DMS53 (cell line): ENCODE results near the gene BPIFA1.

Source experiments
- DNase-seq: peaks from one replicate; lab custom pipeline; 2025; lab: John Stamatoyannopoulos, UW

Gene BPIFA1

DNA sequence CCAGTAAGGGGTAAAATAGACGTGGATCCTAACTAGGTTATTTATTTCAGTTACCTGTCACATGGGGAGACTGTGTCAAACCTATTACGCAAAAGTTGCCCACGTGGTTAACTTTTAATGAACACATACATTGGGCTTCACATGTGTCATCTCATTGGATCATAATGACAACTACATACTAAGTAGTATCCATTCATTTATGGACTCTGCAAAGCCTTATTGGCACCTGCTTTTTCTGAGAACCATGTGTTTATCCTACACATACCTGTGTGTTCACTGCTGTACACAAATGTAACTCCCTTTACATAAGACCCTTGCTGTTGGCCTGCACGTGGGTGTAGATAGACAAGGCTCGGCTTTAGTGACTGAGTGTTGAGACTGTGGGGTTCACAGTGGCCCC is 5.1 kb downstream of the BPIFA1 start:
- DNase-seq, result no peak

DNA sequence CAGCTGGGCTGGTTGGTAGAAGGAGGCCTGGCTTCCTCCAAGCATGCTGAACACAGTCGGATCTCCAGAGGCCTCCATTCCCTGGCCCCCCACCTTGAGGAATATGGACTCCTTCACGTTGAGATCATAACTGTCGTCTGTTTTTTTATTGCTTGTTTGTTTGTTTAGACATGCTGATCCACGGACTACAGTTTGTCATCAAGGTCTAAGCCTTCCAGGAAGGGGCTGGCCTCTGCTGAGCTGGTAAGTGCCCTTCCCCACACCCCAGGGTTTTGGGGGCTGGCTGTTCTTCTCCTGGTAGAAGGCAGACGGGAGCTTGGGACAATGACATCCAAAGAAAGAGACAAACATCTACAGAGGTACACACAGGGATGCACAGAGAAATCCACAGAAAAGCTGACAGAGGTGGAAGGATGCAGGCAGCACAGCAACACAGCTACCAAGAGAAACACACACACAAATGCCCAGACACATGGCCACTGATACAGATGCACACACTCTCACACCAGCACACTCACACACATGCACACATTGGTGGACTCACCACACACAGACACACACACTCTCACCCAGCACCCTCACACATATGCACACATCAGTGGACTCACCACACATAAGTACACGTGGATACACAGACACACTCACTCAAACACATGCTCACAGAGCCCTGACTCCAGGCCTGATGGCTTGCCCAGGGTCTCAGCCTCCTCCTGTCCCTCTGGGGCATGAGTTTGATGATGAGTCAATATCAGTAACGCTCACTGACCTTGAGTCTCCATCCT is 6.7 kb downstream of the BPIFA1 start:
- no peak for DNase-seq

DNA sequence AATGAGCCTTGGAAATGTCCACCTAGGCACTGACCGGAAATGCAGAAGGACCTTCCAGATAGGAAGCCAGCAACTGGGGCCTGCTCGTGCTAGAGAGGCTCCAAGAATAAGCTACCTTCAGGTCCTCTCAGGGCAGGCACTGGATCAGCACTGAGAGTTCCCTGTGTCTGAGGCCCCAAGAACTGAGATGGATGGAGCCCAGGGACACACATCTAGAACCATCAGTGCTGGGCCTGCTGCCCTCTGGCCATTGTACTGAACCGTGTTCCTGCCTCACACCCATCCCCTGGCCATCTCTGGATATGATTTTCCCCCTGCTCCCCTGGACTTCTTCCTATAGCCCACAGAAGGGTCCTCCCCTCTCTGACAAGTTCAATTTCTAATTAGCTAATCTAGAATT is 10.3 kb downstream of the BPIFA1 start:
- DNase-seq, result no peak

DNA sequence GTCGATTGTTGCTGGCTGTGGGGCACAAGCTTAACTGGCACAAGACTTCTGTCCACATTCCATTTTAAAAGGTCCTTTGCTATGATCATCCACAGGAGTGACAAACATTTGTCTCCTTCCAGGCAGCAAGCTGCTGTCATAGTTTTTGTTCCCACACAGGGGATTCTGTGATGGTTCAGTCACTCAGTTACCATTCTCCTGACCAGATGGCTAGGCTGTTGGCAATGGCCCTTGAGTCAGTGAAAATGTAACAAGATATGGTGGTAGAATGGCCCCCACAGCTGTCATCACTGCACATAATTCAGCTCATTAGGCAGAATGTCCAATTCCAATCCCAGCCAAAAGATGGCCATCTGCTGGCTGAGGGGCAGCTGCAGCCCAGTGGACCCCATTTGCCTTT is 13.7 kb downstream of the BPIFA1 start:
- DNase-seq, result no peak

DNA sequence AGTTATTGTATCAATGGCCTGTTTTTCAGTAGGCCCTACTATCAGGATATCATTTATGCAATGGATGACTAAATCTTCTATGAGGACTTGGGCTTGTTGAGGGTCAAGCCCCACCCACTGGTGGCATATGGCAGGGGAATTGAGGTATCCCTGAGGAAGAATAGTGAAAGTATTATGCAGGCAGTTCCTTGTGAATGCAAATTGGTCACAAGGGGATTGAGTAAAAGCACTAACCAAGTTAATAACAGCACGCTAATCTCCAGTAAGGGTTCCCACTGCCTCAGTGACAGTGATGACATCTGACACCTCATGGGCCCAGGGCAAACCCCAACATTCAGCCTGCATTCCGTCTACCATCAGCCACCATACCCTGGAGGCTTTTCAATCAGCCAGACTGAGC is 14.9 kb downstream of the BPIFA1 start:
- no peak for DNase-seq

DNA sequence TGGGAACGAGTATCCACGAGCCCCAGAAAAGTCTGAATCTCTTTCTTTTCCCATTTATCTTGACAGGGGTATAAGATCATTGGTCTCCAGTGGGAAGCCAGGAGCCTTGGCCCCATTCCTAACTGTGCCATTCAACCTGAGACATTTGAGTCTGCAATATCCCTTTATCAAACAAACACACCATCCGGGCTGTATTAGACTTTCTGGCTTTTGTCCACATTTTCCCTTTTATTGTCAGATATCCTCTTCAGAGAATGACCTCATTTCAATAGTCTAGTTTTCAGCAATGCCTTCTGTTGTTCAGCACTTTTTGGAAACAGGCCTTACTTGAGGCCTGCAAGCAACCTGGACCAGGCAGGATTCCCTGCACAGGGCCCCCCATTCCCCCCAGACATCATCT is 15.7 kb downstream of the BPIFA1 start:
- DNase-seq, result no peak

DNA sequence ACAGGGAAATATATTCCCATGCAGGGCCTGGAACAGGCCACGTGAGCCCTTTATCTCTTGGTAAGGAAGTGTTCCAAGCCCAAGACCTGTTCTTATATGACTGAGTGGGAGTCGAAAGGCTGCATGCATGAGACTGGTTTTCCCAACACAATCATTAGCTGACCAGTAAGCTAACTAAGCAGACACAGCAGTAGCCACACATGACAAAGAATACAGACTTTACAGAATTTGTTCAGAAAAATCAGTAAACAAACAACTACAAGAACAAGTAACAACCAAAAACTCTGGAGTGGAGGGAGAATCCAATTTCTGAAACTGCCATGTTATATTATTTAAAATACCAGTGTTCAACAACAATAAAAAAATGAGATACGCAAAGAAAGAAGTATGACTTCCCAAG is 16.7 kb downstream of the BPIFA1 start:
- DNase-seq, result no peak

DNA sequence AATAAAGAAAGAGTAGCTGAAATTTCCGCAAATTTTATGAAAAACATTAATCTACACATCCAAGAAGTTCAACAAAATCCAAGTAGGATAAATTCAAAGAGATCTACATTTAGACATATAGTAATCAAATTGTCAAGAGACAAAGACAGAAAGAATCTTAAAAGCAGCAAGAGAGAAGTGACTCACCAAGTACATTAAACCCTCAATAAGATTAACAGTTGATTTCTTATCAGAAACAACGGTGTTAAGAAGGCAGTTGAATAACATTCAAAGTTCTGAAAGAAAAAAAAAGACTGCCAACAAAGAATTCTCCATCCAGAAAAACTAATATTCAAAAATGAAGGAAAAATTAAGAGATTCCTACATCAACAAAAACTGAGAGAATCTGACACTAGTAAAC is 19.2 kb downstream of the BPIFA1 start:
- DNase-seq, result no peak

DNA sequence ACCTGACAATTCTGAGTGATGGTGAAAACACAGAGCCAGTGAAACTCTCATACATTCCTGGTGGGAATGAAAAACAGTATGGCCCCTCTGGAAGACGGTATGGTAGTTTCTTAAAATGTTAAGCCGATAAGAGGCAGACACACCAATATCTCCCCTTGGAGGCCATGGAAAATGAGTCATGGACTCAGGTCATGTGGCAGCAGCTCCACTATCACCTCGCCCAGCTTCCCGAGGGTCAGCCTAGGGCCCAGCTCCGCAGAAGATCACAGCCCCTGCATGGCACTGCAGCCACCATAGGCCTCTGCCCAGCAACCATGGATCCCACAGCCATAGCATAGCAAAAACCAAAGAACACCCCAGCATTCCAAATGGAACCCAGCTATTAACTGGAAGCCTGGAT is 21.4 kb downstream of the BPIFA1 start:
- no peak for DNase-seq

DNA sequence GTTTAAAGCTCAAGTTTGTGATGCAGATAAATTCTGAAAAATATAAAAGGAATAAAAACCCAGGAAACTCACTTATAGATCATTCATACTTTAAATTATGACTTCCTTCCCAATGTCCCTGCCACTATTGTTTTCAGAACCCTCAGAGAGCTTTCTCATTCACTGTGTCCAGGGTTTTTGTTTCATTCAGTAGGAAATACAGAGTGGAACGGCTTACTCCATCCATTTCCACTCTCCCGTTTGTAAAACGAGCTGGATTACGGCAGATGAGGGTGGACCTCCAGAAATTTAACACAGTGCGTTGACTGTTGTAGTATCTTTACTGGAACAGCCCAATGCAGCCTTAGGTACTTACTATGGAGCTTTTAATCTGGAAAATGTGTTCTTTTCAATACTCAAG is 23.6 kb downstream of the BPIFA1 start:
- DNase-seq, result no peak

DNA sequence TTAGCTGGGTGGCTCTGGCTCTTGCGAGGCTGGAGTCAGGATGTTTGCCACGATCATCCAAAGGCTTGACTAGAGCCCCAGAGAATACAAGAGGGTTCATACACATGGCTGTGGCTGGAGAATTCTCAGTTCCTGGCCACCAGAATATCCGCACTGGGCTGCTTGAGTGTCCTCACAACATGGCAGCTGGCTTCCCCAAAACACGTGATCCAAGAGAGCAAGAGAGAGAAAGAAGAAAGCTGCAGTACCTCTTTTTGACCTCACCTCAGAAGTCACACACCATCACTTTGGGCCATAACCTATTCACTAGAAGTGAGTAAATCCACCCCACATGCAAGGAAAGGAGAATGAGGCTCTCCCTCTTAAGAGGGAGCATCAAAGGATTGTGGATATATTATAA is 25.7 kb downstream of the BPIFA1 start:
- DNase-seq, result peak; percentile 38

DNA sequence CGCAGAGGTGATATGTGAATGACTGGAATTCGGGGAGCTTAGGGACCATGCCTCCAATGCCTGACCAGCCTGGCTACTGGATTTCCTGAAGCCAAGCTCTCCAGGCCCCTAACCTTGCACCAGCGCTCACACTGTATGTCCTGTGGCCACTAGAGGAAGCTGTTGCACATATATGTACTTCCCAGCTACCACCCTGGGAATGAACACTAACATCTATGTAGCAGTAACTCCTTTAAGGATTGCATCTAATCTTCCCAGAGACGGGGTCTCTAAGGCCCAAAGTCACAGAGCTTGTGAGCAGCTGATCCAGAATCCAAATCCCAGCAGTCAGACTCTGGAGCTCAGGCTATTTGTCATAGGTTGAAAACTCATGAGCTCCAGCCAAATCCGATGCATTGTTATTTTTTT is 26.9 kb downstream of the BPIFA1 start:
- DNase-seq, result peak; percentile 81

DNA sequence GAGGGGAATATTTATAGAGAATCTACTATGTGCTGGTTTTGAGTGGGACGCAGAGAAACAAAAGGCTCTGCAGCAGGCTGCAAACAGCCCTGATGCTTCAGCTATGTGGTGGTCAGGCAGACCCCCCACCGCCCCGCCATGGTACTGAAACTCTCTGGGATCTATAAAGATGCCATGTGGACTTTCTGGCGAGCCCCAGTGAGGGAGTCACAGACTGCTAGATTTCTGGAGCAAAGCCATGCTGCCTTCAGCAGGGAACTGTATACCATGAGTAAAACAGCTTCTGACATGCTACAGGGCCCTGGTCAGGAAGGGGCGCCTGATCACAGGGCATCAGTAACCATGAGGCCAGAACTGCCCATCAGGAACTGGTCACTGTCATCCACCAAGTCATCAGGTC is 28.0 kb downstream of the BPIFA1 start:
- no peak for DNase-seq

DNA sequence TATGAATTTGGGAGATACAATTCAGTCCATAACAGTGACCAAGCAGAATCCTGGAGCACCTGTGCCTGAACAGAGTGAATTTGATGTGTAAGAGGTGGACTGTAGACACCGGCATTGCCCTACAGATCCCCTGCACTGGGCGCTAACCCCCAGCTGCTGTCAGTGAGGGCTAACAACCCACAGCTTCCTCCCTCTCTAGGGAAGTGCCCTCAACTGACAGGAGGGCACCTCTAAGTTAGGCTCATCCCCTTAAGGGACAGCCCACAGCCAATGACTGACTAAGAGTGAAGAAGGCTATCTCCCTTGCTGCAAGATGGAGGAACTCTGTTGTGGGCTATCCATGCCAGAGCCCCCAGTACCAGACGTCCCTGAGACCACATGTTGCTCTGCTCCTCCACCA is 31.9 kb downstream of the BPIFA1 start:
- DNase-seq, result no peak

DNA sequence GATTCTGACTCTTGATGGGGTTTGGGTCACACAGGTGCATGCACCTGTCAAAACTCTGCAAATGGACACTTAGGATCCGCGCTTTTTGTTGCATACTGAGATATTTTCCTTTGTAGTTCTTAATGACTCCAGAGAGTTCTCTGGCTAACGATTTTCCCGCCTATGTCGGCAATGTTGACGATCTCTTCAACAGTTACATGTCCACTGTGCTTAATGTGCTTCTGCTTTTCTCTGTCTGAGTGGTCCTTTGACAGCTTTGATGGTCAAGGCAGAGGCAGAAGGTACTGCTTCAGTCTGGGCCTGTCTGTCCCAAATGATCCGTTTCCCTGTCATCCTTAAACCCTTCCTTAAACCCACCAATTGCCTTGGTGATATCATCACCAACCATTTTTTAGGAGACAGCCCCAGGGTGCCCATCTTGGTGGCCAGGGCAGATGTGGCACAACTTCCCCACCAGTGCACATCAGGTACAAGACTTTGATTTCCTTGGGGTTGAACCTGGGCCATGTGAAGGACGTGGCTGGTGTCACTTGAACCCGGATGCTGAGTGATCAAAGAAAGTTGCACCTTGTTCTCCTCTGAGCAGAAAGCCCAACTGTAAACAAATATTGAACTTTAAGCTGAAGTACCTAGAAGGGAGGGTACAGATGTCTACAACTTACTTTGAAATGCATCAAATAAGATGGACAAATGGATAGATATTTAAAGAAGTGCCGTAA is 36.5 kb downstream of the BPIFA1 start:
- DNase-seq, result no peak

DNA sequence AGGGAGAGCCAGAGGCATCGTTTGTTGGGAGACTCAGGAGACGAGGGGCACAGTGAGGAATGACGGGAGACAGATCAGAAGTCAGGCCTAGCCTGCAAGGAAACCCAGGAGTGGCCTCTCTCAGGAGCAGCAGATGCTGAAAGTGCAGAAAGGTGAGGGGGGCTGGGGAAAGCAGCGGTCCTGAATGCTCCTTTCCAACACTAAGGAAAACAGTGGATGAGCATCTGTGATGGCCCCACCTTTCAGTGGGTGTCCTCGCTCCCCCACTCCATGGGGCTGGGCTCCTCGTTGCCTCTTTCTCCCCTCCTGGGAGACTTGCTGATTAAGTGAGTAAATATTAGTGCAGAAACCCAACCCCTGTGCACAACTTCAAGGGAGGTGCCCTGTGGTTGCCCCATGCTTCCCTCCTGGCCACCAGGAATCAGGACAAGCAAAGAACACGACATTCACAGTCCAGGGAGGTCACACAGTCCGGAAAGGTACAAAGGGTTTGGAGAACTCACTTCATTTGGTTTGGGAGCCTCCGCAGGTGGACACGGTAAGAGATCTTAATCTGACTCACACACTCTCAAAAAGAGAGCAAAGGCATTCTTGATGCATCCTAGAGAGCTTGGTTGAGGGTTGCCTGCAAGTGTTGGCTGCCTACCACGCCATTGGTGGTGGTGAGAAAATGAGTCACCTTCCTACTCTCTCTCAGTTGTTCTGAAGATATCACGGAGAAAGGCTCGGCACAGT is 37.5 kb downstream of the BPIFA1 start:
- DNase-seq, result no peak

DNA sequence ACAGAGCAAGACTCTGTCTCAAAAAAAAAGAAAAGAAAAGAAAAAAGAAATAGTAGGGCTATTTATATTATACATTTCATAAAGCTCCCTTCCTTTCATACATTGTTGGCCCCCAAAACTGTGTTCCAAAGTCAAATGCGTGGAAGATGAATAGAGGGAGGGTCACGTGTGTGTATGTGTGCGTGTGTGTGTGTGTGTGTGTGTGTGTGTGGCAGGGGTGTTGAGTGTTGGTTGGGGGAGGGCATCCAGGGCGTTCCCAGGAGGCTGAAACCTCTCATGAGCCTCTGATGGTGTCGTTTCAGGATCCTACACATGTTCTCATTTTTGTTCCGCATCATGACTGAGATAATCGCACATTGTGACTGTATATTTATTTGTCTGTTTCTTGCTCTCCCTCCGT is 39.4 kb downstream of the BPIFA1 start:
- DNase-seq, result no peak

DNA sequence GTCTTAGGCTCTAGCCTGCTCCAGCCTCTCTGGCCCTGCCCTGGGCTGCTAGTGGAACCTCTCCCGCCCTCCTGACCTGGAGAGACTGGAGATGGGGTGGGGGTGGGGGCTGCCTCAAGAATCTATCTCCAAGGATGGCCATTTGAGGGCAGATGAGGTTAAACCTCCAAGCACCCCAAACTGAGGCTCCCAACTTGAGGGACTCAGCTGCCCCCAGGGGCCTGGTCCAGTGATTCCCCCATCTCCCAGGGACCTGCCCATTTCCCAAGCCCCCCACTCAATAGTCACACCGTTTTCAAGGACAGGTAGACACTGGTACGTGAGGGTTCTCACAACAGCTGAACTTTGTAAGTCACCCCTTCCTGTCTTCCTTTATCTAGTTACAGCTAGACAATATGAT is 40.1 kb downstream of the BPIFA1 start:
- no peak for DNase-seq

DNA sequence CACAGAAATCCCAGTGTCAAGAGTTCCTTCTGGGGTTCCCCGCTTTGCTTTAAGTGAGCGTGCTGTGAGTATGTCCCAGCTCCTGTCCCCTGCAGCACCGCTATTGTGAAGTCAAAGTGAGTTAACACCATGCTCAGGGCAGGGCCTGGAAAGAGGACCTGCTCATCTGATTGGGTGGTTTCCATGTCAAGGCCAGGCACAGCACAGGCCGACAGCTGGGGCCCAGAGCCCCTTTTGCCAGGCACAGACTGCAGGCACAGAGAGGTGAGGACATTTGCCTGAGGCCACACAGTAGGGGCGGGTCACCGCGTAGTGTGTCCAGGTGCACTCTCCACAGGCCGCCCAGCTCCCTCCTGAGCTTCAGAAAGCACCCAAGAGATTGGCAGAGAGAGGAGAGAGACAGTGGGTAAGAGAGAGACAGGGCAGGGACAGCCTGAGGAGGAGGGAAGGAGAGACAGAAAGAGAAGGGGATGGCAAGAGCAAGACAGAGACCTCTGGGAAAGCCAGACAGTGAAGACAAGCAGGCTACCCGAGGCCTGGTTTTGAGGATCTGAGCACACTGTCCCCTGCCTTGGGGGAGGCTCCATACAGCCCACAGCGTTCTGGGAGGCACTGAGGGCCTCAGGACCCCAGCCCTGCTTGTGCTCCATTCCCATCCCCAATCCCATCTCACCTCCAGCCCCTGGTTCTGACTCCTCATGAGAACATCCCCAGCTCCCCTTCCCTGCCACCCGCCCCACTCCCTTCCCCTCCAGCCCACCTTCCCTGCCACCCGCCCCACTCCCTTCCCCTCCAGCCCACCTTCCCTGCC is 40.7 kb downstream of the BPIFA1 start:
- no peak for DNase-seq

DNA sequence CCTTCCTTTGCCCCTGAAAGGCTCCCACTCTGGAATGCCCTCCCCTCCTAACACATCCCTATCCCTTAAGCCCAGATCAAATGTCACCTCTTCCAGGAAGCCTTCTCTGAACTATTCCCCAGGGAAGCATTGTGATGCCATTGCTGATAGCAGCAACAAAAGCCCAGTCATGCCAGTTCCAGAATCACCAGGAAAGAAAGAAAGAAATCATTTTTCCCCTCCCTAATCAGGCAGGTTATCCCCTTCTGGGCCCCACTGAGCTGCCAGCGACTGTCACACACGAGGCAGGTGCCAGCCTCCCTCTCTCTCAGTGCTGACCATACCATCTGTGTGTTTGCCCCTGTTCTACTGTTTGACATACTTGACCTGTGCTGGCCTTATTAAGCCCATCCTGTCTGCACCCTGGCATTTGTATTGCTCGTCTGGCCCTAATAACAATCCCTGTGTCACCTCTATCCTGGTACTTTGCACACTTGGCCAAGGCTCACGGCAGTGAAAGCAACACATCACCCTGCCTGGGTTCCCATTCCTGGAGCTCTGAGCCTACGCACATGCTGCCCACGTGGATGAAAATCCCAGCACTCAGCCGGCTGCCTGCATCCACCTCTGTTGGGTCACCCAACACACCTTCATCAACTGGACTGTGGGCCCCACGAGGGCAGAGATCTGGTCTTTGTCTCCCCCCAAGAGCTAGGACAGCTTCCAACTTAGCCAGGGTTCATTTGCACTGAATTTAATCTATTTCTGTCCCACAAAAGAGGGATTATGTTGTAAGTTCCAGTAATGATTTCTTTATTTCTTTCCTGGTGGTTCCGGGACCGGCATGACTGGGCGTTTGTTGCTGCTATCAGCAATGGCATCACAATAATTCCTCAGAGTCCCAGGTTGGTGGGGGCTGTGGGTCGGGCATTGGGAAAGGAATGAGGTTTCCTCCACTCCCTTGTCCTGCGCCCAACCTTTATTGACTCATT is 42.0 kb downstream of the BPIFA1 start:
- no peak for DNase-seq

DNA sequence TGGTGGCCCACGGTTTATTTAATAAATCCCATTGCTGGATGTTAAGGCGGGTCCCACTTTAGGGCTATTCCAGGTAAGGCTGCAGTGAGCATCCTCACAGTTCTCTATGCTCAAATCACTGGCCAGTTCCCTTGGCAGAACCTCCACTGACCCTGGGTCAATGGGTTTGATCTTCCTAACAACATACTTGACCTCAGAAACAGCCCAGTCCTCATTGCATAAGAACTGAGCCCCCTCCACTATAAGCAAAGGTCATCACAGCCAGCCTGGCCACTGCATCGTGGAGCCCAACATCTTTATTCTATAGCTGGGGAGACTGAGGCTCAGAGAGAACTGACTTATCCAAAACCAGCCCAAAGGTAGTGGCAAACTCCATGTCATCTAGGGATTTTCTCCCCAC is 42.9 kb downstream of the BPIFA1 start:
- DNase-seq, result no peak
